Measurements from ENCODE around the gene METAP1D.
"Not testable (repeated sequence)": the region's sequence is repeated elsewhere in the genome, so short reads cannot be mapped to it uniquely, and the experiment has no call there.

METAP1D gene

GRCh38 chr2:172102391-172103359 lies 102.9 kb downstream of the METAP1D start, which contains the start of gene DLX2:
Gene DLX2 (minus strand): TSS chr2:172102900. CDS start chr2:172102538, 362 bp downstream.
- no peak for DNase-seq (ENCODE audit: low read depth in 2 of 2)

GRCh38 chr2:172103471-172104272 lies 103.9 kb downstream of the METAP1D start:
- DNase-seq (ENCODE audit: low read depth in 2 of 2): peak; percentile 59 to 69

- no peak for DNase-seq (ENCODE audit: low read depth in 2 of 2)
Observed at GRCh38 chr2:172105471-172106107, 105.8 kb downstream of the METAP1D start.

GRCh38 chr2:172106108-172106961 lies 106.6 kb downstream of the METAP1D start:
- DNase-seq (ENCODE audit: low read depth in 2 of 2): no peak

GRCh38 chr2:172107690-172108586 lies 108.2 kb downstream of the METAP1D start:
- no peak for DNase-seq (ENCODE audit: low read depth in 2 of 2)

GRCh38 chr2:172108587-172108930 lies 108.8 kb downstream of the METAP1D start:
- DNase-seq (ENCODE audit: low read depth in 2 of 2): no peak

- no peak for DNase-seq (ENCODE audit: low read depth in 2 of 2)
Observed at GRCh38 chr2:172109256-172109987, 109.7 kb downstream of the METAP1D start.

GRCh38 chr2:172109988-172110811 lies 110.4 kb downstream of the METAP1D start:
- DNase-seq (ENCODE audit: low read depth in 2 of 2): no peak

GRCh38 chr2:172113617-172114016 lies 113.9 kb downstream of the METAP1D start:
- no peak for DNase-seq (ENCODE audit: low read depth in 2 of 2)

- not testable (repeated sequence) for DNase-seq (ENCODE audit: low read depth in 2 of 2)
Observed at GRCh38 chr2:172114176-172114575, 114.4 kb downstream of the METAP1D start.

- no peak for DNase-seq (ENCODE audit: low read depth in 2 of 2)
Observed at GRCh38 chr2:172114579-172114978, 114.8 kb downstream of the METAP1D start.

- no peak for DNase-seq (ENCODE audit: low read depth in 2 of 2)
Observed at GRCh38 chr2:172116107-172116506, 116.4 kb downstream of the METAP1D start.

GRCh38 chr2:172119089-172119488 lies 119.3 kb downstream of the METAP1D start:
- no peak for DNase-seq (ENCODE audit: low read depth in 2 of 2)

- DNase-seq (ENCODE audit: low read depth in 2 of 2): no peak
Observed at GRCh38 chr2:172120118-172120517, 120.4 kb downstream of the METAP1D start.

GRCh38 chr2:172128484-172128883 lies 128.7 kb downstream of the METAP1D start:
- no peak for DNase-seq (ENCODE audit: low read depth in 2 of 2)

- DNase-seq (ENCODE audit: low read depth in 2 of 2): no peak
Observed at GRCh38 chr2:172129404-172129803, 129.7 kb downstream of the METAP1D start.

All from stimulated activated CD4-positive, alpha-beta T cell treated with anti-CD3 and anti-CD28 coated beads, Interleukin-1b, Interleukin-23, amount 100 ng/mL, for 4 hours (primary cell).